Measurements from ENCODE around the gene RUNX3.
"Not testable (repeated sequence)": the region's sequence is repeated elsewhere in the genome, so short reads cannot be mapped to it uniquely, and the experiment has no call there.

RUNX3 gene
- total RNA-seq = 163 to 445 (median 196) reads per million in 4 donors

- DNase-seq = peak; percentile 86 to 96 (median 89)
Observed at GRCh38 chr1:24930260-24931145, at the start of gene RUNX3. RUNX3 (minus strand) TSS chr1:24930276; CDS start chr1:24929868, 408 bp downstream.

GRCh38 chr1:24979232-24979631, 49.2 kb upstream of the RUNX3 start:
- not testable (repeated sequence) for DNase-seq

GRCh38 chr1:24978383-24979032, 48.4 kb upstream of the RUNX3 start:
- no peak for DNase-seq

GRCh38 chr1:24975391-24975790, 45.3 kb upstream of the RUNX3 start:
- no peak for DNase-seq

GRCh38 chr1:24973315-24973714, 43.2 kb upstream of the RUNX3 start:
- no peak for DNase-seq

GRCh38 chr1:24972915-24973242, 42.8 kb upstream of the RUNX3 start:
- DNase-seq = no peak

- DNase-seq = no peak
Observed at GRCh38 chr1:24972221-24972914, 42.3 kb upstream of the RUNX3 start.

GRCh38 chr1:24970926-24971875, 41.1 kb upstream of the RUNX3 start:
- DNase-seq = no peak

- no peak for DNase-seq
Observed at GRCh38 chr1:24970399-24970753, 40.3 kb upstream of the RUNX3 start.

- no peak for DNase-seq
Observed at GRCh38 chr1:24969596-24970398, 39.7 kb upstream of the RUNX3 start.

GRCh38 chr1:24968941-24969585, 39.0 kb upstream of the RUNX3 start:
- DNase-seq = no peak

GRCh38 chr1:24967962-24968361, 37.9 kb upstream of the RUNX3 start:
- DNase-seq = no peak

- DNase-seq = no peak
Observed at GRCh38 chr1:24967555-24967954, 37.5 kb upstream of the RUNX3 start.

GRCh38 chr1:24966724-24967346, 36.8 kb upstream of the RUNX3 start:
- DNase-seq = peak in 1 of 5 donors; percentile 96

- no peak for DNase-seq
Observed at GRCh38 chr1:24966121-24966723, 36.1 kb upstream of the RUNX3 start.

GRCh38 chr1:24965571-24965930, 35.5 kb upstream of the RUNX3 start:
- no peak for DNase-seq

GRCh38 chr1:24964811-24965570, 34.9 kb upstream of the RUNX3 start:
- peak; percentile 76 to 100 (median 83) for DNase-seq

- no peak for DNase-seq
Observed at GRCh38 chr1:24963943-24964693, 34.0 kb upstream of the RUNX3 start.
